WERI-Rb-1 (cell line): ENCODE results near the gene CABP1.

Source experiments
- DNase-seq: peaks from one replicate; pipeline ENCODE4 v3.0.0-alpha.2; 2020
- H3K27ac ChIP-seq: fragments of 250-450 bp; sonication (Bioruptor Pico); 2 replicates; pipeline ENCODE4 v1.5.1; 2020; ENCODE audit warnings: mild to moderate bottlenecking, moderate library complexity
- H3K27me3 ChIP-seq: fragments of 250-450 bp; sonication (Bioruptor Pico); 2 replicates; pipeline ENCODE4 v1.5.1; 2021; ENCODE audit warnings: mild to moderate bottlenecking, low read depth, moderate library complexity; ENCODE audit not compliant: insufficient read depth, severe bottlenecking
- H3K36me3 ChIP-seq: fragments of 250-450 bp; sonication (Bioruptor Pico); 2 replicates; pipeline ENCODE4 v1.5.1; 2020; ENCODE audit warnings: mild to moderate bottlenecking, moderate library complexity
- H3K4me3 ChIP-seq: 2 replicates; pipeline ENCODE4 v1.5.1; 2011; ENCODE audit warnings: low read depth, mild to moderate bottlenecking, control low read depth, low read length
- H3K9me3 ChIP-seq: fragments of 250-450 bp; sonication (Bioruptor Pico); 2 replicates; pipeline ENCODE4 v1.5.1; 2021; ENCODE audit warnings: mild to moderate bottlenecking, moderate library complexity; ENCODE audit not compliant: severe bottlenecking
- TF ChIP-seq, protein P1 (sequence below): IDR thresholded peaks from 2 replicates; pipeline ENCODE4 v1.5.1; 2011; ENCODE audit warnings: low read depth, mild to moderate bottlenecking, control low read depth, inconsistent platforms, low read length

Gene CABP1

GRCh38 chr12:120698665-120699064, 58.2 kb downstream of the CABP1 start:
- Histone ChIP-seq H3K36me3 (peaks cover 67% of the 10 kb centered on the region), H3K27ac (no peak overlapping the region), H3K9me3 (no peaks in the 10 kb centered on the region), H3K4me3 (no peak overlapping the region), H3K27me3 (no peaks in the 10 kb centered on the region)
- DNase-seq = no peak
- TF ChIP-seq, protein P1, sequence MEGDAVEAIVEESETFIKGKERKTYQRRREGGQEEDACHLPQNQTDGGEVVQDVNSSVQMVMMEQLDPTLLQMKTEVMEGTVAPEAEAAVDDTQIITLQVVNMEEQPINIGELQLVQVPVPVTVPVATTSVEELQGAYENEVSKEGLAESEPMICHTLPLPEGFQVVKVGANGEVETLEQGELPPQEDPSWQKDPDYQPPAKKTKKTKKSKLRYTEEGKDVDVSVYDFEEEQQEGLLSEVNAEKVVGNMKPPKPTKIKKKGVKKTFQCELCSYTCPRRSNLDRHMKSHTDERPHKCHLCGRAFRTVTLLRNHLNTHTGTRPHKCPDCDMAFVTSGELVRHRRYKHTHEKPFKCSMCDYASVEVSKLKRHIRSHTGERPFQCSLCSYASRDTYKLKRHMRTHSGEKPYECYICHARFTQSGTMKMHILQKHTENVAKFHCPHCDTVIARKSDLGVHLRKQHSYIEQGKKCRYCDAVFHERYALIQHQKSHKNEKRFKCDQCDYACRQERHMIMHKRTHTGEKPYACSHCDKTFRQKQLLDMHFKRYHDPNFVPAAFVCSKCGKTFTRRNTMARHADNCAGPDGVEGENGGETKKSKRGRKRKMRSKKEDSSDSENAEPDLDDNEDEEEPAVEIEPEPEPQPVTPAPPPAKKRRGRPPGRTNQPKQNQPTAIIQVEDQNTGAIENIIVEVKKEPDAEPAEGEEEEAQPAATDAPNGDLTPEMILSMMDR = no peak

- H3K27me3 ChIP-seq = no peaks in the 10 kb centered on the region
- H3K36me3 ChIP-seq = peaks cover 58% of the 10 kb centered on the region
- H3K4me3 ChIP-seq = no peak overlapping the region
- TF ChIP-seq, protein P1 = no peak
- DNase-seq = no peak
- no peak overlapping the region for H3K27ac ChIP-seq
- H3K9me3 ChIP-seq = no peaks in the 10 kb centered on the region
These were observed 59.1 kb downstream of the CABP1 start for GRCh38 chr12:120699553-120699952.

DNA sequence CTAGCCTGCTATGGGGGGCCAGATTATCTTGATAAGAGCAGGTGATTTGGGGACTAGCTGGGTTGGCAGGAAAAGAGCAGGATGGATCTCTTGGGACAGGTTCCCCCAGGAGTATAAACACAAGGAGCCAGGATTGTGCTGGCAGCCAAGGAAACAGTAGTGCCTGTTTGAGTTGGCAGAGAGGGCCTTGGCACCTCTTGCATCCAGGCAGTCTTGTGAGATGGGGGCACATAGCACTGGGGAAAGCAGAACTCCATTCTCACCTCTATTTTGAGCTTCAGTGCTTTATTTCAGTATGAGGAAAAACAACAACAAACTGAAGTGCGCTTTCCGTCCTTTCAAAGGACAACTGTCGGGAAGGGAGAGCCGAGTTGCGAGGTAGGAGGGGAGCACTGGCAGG, 60.5 kb downstream of the CABP1 start:
- Histone ChIP-seq H3K27me3 (no peaks in the 10 kb centered on the region), H3K9me3 (no peaks in the 10 kb centered on the region), H3K4me3 (no peak overlapping the region), H3K27ac (no peak overlapping the region), H3K36me3 (peaks cover 45% of the 10 kb centered on the region)
- DNase-seq = no peak
- TF ChIP-seq, protein P1 = no peak

GRCh38 chr12:120702637-120703036, 62.2 kb downstream of the CABP1 start:
- TF ChIP-seq, protein P1 = no peak
- no peaks in the 10 kb centered on the region for H3K27me3 ChIP-seq
- no peak for DNase-seq
- H3K36me3 ChIP-seq = peaks cover 29% of the 10 kb centered on the region
- no peaks in the 10 kb centered on the region for H3K9me3 ChIP-seq
- H3K4me3 ChIP-seq = no peak overlapping the region
- H3K27ac ChIP-seq = no peak overlapping the region

GRCh38 chr12:120703311-120703942, 63.0 kb downstream of the CABP1 start:
- Histone ChIP-seq H3K9me3 (no peaks in the 10 kb centered on the region), H3K4me3 (no peak overlapping the region), H3K27ac (no peak overlapping the region), H3K27me3 (no peaks in the 10 kb centered on the region), H3K36me3 (peaks cover 24% of the 10 kb centered on the region)
- TF ChIP-seq, protein P1 = no peak
- DNase-seq = no peak

- no peak for DNase-seq
- Histone ChIP-seq H3K9me3 (no peaks in the 10 kb centered on the region), H3K36me3 (peaks cover 14% of the 10 kb centered on the region), H3K27ac (no peak overlapping the region), H3K4me3 (no peak overlapping the region), H3K27me3 (no peaks in the 10 kb centered on the region)
- TF ChIP-seq, protein P1 = no peak
These were observed 65.2 kb downstream of the CABP1 start for GRCh38 chr12:120705618-120706017.
